GM19099 (cell line): ENCODE results near the gene RIPOR2.

Experiments
- POLR2A ChIP-seq: IDR thresholded peaks from 3 replicates; pipeline ENCODE4 v1.6.1; 2011; ENCODE audit warnings: low read depth; ENCODE audit not compliant: insufficient read length; ENCODE audit errors: extremely low read depth

RIPOR2 gene, protein sequence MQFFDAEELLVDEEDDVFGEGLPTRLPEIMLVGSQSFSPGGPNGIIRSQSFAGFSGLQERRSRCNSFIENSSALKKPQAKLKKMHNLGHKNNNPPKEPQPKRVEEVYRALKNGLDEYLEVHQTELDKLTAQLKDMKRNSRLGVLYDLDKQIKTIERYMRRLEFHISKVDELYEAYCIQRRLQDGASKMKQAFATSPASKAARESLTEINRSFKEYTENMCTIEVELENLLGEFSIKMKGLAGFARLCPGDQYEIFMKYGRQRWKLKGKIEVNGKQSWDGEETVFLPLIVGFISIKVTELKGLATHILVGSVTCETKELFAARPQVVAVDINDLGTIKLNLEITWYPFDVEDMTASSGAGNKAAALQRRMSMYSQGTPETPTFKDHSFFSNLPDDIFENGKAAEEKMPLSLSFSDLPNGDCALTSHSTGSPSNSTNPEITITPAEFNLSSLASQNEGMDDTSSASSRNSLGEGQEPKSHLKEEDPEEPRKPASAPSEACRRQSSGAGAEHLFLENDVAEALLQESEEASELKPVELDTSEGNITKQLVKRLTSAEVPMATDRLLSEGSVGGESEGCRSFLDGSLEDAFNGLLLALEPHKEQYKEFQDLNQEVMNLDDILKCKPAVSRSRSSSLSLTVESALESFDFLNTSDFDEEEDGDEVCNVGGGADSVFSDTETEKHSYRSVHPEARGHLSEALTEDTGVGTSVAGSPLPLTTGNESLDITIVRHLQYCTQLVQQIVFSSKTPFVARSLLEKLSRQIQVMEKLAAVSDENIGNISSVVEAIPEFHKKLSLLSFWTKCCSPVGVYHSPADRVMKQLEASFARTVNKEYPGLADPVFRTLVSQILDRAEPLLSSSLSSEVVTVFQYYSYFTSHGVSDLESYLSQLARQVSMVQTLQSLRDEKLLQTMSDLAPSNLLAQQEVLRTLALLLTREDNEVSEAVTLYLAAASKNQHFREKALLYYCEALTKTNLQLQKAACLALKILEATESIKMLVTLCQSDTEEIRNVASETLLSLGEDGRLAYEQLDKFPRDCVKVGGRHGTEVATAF

GRCh38 chr6:24935366-24936152, at the start of gene RIPOR2:
Gene RIPOR2, minus strand, starts transcription at chr6:24935960. Its CDS starts 62 bp downstream, at chr6:24935898.
- peak; percentile 60 for TF ChIP-seq POLR2A

DNA sequence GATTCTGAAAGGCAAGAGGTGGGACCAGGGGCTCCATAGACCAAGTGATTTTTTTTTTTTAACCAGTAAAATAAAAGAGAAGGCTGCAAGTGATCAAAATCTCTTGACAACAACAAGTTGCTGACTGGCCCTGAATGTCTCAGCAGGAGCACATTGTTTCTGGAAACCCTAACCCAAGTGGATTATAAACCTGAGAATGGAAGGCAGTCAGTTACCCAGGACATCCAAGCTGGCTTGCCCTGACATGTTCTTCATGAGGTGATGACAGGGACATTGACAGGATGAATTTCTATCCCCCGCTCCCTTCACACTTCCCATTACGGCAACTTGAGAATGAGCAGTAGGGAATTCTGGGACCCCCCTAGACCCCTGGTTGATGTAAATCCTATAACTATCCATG, 49.6 kb upstream of the RIPOR2 start:
- TF ChIP-seq POLR2A: no peak

GRCh38 chr6:24982231-24982630, 46.5 kb upstream of the RIPOR2 start:
- TF ChIP-seq POLR2A: no peak

GRCh38 chr6:24981386-24981760, 45.6 kb upstream of the RIPOR2 start:
- TF ChIP-seq POLR2A: no peak

- no peak for TF ChIP-seq POLR2A
Observed at GRCh38 chr6:24980507-24981385, 45.0 kb upstream of the RIPOR2 start.

DNA sequence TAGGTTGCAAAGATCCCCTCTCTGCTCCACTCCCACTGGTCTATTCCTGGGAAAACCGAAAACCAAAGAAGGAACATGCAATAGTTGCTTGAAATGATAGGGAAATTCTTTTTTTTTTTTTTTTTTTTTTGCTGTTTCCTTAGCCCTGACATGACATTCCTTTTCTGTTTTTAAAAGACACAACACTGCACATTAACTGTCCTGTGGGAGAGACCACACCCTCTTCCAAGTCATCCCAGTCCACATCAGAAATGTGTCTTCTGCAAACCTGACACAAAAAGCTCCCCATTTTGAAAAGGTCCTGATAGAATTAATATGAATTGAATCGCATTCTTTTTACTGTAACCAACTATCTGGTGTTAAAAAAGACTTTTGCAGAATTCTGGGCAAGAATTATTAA, 43.4 kb upstream of the RIPOR2 start:
- TF ChIP-seq POLR2A: no peak

- no peak for TF ChIP-seq POLR2A
Observed at GRCh38 chr6:24974182-24975171, 38.7 kb upstream of the RIPOR2 start.

- no peak for TF ChIP-seq POLR2A
Observed at GRCh38 chr6:24972311-24972958, 36.7 kb upstream of the RIPOR2 start.

DNA sequence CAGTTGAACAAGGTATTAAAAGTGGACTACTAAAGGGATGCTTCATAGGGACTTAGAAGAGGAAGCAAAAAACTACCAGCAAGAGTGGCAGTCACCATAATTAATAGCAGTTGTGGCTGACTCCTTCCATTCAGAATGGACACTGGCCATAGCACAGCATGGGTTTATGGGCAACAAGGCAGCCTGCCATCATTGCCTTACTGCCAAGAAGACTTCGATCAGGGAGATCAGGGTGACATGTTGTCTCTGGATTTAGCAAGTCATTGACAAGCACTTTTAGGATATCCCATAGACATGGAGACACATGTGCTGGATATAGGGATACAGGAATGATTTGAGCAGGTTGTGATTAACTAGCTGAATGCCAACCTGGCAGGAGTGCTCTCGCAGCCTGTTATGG, 35.3 kb upstream of the RIPOR2 start:
- no peak for TF ChIP-seq POLR2A

- TF ChIP-seq POLR2A: no peak
Observed at GRCh38 chr6:24969343-24969860, 33.6 kb upstream of the RIPOR2 start.

DNA sequence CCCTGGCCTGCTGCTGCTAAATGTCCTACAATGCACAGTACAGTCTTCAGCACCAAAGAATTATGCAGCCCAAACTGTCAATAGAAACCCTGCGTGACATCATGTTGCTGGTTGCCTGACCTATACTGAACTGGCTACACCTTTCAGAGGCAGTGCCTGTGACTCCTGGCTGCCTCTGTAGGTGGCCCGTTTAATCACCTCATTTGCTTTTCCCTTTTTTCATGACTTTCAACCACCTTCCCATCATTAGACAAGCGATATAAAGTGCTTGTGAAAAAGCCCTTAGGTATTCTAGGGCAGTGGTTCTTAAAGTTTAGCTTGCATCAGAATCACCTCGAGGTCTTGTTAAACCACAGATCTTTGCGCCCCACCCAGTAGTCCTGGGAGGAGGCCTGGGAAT, 33.0 kb upstream of the RIPOR2 start:
- no peak for TF ChIP-seq POLR2A

GRCh38 chr6:24967211-24967610, 31.5 kb upstream of the RIPOR2 start:
- TF ChIP-seq POLR2A: no peak
